Thymus (tissue), 11 donors: ENCODE measurements around the gene TMEM14A. TPM values are rescaled to one million over a fixed set of nuclear protein-coding genes. Genes with fewer than 3 reads are reported as not detected.
"Not testable (repeated sequence)": the region's sequence is repeated elsewhere in the genome, so short reads cannot be mapped to it uniquely, and the experiment has no call there.

Experiments
- DNase-seq, 9 donors: peaks; one replicate each; pipeline ENCODE4 v3.0.0-alpha.2; 2013; ENCODE audit warnings: low spot score in 9 of 9, low read depth in 6 of 9, missing footprints in 1 of 9
- H3K27ac ChIP-seq, 2 donors: one replicate each; pipeline ENCODE4 v1.5.1; 2013; ENCODE audit warnings: control low read depth in 1 of 2, low read depth in 1 of 2, low read length in 1 of 2, mild to moderate bottlenecking in 1 of 2, moderate library complexity in 1 of 2
- H3K27me3 ChIP-seq, 2 donors: one replicate each; pipeline ENCODE4 v1.5.1; 2013; ENCODE audit warnings: low read length in 1 of 2; ENCODE audit not compliant: control insufficient read depth in 2 of 2, insufficient read depth in 1 of 2
- H3K36me3 ChIP-seq, 2 donors: one replicate each; pipeline ENCODE4 v1.5.1; 2013; ENCODE audit warnings: low read length in 1 of 2, mild to moderate bottlenecking in 1 of 2, moderate library complexity in 1 of 2; ENCODE audit not compliant: control insufficient read depth in 2 of 2, insufficient read depth in 2 of 2
- H3K4me1 ChIP-seq, 2 donors: one replicate each; pipeline ENCODE4 v1.5.1; 2013; ENCODE audit warnings: low read length in 2 of 2; ENCODE audit not compliant: control insufficient read depth in 2 of 2, insufficient read depth in 2 of 2
- H3K4me3 ChIP-seq, 2 donors: one replicate each; pipeline ENCODE4 v1.5.1; 2013; ENCODE audit warnings: low read length in 2 of 2, control low read depth in 1 of 2, mild to moderate bottlenecking in 1 of 2
- H3K9me3 ChIP-seq, 2 donors: one replicate each; pipeline ENCODE4 v1.5.1; 2013; ENCODE audit warnings: low read length in 1 of 2, mild to moderate bottlenecking in 1 of 2; ENCODE audit not compliant: control insufficient read depth in 2 of 2, insufficient read depth in 1 of 2
- WGBS: extraction: QIAGEN DNeasy Blood & Tissue Kit; methylation state at CpG from one replicate; pipeline ENCODE4 v1.1.7; 2013; 5-methylcytosine and 5-hydroxymethylcytosine counted together
- polyA plus RNA-seq: library from polyadenylated mRNA; stranded (reverse); fragments of 200-250 nt; gene quantifications from one replicate; pipeline ENCODE4 v1.2.3, GENCODE V29; 2013
- total RNA-seq: library from RNA; stranded (reverse); fragments of 120-200 nt; gene quantifications from one replicate; pipeline ENCODE4 v1.2.4, GENCODE V29; 2013
- donor health status: healthy.

The TMEM14A gene
- total and polyA plus RNA-seq, 2 donors, result 15.1 to 25.1 TPM

- H3K27ac ChIP-seq, result no peak overlapping the region
- peaks cover 0 to 3% of the 10 kb centered on the region in 2 donors for H3K9me3 ChIP-seq
- H3K4me3 ChIP-seq, result no peak overlapping the region
- 96% methylated on average over 2 of the region's 2 CpGs for WGBS
- no peaks in the 10 kb centered on the region for H3K27me3 ChIP-seq
- no peaks in the 10 kb centered on the region for H3K4me1 ChIP-seq
- no peak for DNase-seq
- H3K36me3 ChIP-seq, result no peaks in the 10 kb centered on the region
Measured at GRCh38 chr6:52694404-52694803, 23.5 kb downstream of the TMEM14A start.

- 86% methylated on average over 4 of the region's 4 CpGs for WGBS
- H3K4me1 ChIP-seq, result no peaks in the 10 kb centered on the region
- no peak overlapping the region for H3K4me3 ChIP-seq
- peaks cover 0 to 3% of the 10 kb centered on the region in 2 donors for H3K9me3 ChIP-seq
- no peaks in the 10 kb centered on the region for H3K27me3 ChIP-seq
- H3K36me3 ChIP-seq, result no peaks in the 10 kb centered on the region
- H3K27ac ChIP-seq, result no peak overlapping the region
- DNase-seq, result no peak
Measured at GRCh38 chr6:52696418-52696817, 25.5 kb downstream of the TMEM14A start.

GRCh38 chr6:52697903-52698302, 27.0 kb downstream of the TMEM14A start:
- no peak for DNase-seq
- peaks cover 0 to 2% of the 10 kb centered on the region in 2 donors for H3K27me3 ChIP-seq
- H3K27ac ChIP-seq, result no peak overlapping the region
- no peaks in the 10 kb centered on the region for H3K36me3 ChIP-seq
- WGBS, result 99% methylated on average over 2 of the region's 2 CpGs
- H3K9me3 ChIP-seq, result peaks cover 0 to 3% of the 10 kb centered on the region in 2 donors
- H3K4me3 ChIP-seq, result no peak overlapping the region
- no peaks in the 10 kb centered on the region for H3K4me1 ChIP-seq

GRCh38 chr6:52704060-52704459, 33.1 kb downstream of the TMEM14A start:
- Histone ChIP-seq H3K27me3 (peaks cover 0 to 2% of the 10 kb centered on the region in 2 donors), H3K27ac (no peak overlapping the region), H3K4me3 (no peak overlapping the region), H3K4me1 (no peaks in the 10 kb centered on the region), H3K9me3 (no peaks in the 10 kb centered on the region), H3K36me3 (no peaks in the 10 kb centered on the region)
- no peak for DNase-seq

- not testable (repeated sequence) for H3K36me3 ChIP-seq, H3K27ac ChIP-seq, H3K4me1 ChIP-seq, H3K27me3 ChIP-seq, DNase-seq, H3K9me3 ChIP-seq, H3K4me3 ChIP-seq
- 96% methylated on average over 6 of the region's 6 CpGs for WGBS
Measured at GRCh38 chr6:52704781-52705502, 34.0 kb downstream of the TMEM14A start.

- Histone ChIP-seq H3K4me3 (no peak overlapping the region), H3K36me3 (no peaks in the 10 kb centered on the region), H3K4me1 (no peaks in the 10 kb centered on the region), H3K9me3 (no peaks in the 10 kb centered on the region), H3K27me3 (peaks cover 0 to 2% of the 10 kb centered on the region in 2 donors), H3K27ac (no peak overlapping the region)
- WGBS, result 96% methylated on average over 3 of the region's 3 CpGs
- no peak for DNase-seq
Measured at GRCh38 chr6:52706001-52706400, 35.1 kb downstream of the TMEM14A start.

GRCh38 chr6:52707963-52708680, 37.2 kb downstream of the TMEM14A start:
- WGBS, result 95% methylated on average over 3 of the region's 3 CpGs
- Histone ChIP-seq H3K36me3 (no peaks in the 10 kb centered on the region), H3K27me3 (no peaks in the 10 kb centered on the region), H3K4me1 (no peaks in the 10 kb centered on the region), H3K9me3 (no peaks in the 10 kb centered on the region), H3K4me3 (no peak overlapping the region), H3K27ac (no peak overlapping the region)
- no peak for DNase-seq

GRCh38 chr6:52712136-52712535, 41.2 kb downstream of the TMEM14A start:
- WGBS, result 94% methylated on average over 2 of the region's 2 CpGs
- no peaks in the 10 kb centered on the region for H3K36me3 ChIP-seq
- H3K4me3 ChIP-seq, result no peak overlapping the region
- no peak for DNase-seq
- no peaks in the 10 kb centered on the region for H3K9me3 ChIP-seq
- no peaks in the 10 kb centered on the region for H3K4me1 ChIP-seq
- H3K27ac ChIP-seq, result no peak overlapping the region
- no peaks in the 10 kb centered on the region for H3K27me3 ChIP-seq

GRCh38 chr6:52714761-52715160, 43.8 kb downstream of the TMEM14A start:
- DNase-seq, H3K27me3 ChIP-seq, H3K9me3 ChIP-seq, H3K27ac ChIP-seq, H3K4me1 ChIP-seq, H3K4me3 ChIP-seq, H3K36me3 ChIP-seq: not testable (repeated sequence)
- 98% methylated on average over 9 of the region's 9 CpGs for WGBS
